GM19452 (cell line): ENCODE data around the gene CCDC117.
"Not testable (repeated sequence)": the region's sequence is repeated elsewhere in the genome, so short reads cannot be mapped to it uniquely, and the experiment has no call there.

Experiments
- ATAC-seq: cut with Tn5 transposase; IDR thresholded peaks from one replicate; pipeline ENCODE4 v1.9.1; 2021; ENCODE audit not compliant: unreplicated experiment

CCDC117 gene

GRCh38 chr22:28772633-28773460 lies at the start of gene CCDC117:
CCDC117 (plus strand) TSS chr22:28772695; CDS start chr22:28772850, 155 bp downstream.
- ATAC-seq = peak; percentile 84

GRCh38 chr22:28728002-28728401 lies 44.5 kb upstream of the CCDC117 start:
- no peak for ATAC-seq

GRCh38 chr22:28728621-28729313 lies 43.7 kb upstream of the CCDC117 start:
- no peak for ATAC-seq

- no peak for ATAC-seq
Measured at GRCh38 chr22:28730179-28730578, 42.3 kb upstream of the CCDC117 start.

GRCh38 chr22:28734393-28734792 lies 38.1 kb upstream of the CCDC117 start:
- no peak for ATAC-seq

GRCh38 chr22:28736301-28737155 lies 36.0 kb upstream of the CCDC117 start:
- ATAC-seq = no peak

- no peak for ATAC-seq
Measured at GRCh38 chr22:28737701-28738100, 34.8 kb upstream of the CCDC117 start.

- not testable (repeated sequence) for ATAC-seq
Measured at GRCh38 chr22:28738876-28739275, 33.6 kb upstream of the CCDC117 start.

GRCh38 chr22:28741200-28741784 lies 31.2 kb upstream of the CCDC117 start:
- ATAC-seq = no peak

GRCh38 chr22:28741785-28742561 lies 30.5 kb upstream of the CCDC117 start, which contains the start of the genes CHEK2 and HSCB:
CHEK2 (minus strand) TSS chr22:28741820; CDS start chr22:28734721, 7,099 bp downstream.
HSCB (plus strand) TSS chr22:28742039; CDS start chr22:28742096, 57 bp downstream.
- ATAC-seq = peak; percentile 88

- no peak for ATAC-seq
Measured at GRCh38 chr22:28742562-28742962, 29.9 kb upstream of the CCDC117 start.

- no peak for ATAC-seq
Measured at GRCh38 chr22:28743852-28744251, 28.6 kb upstream of the CCDC117 start.

- no peak for ATAC-seq
Measured at GRCh38 chr22:28750471-28750881, 22.0 kb upstream of the CCDC117 start.

GRCh38 chr22:28754512-28754911 lies 18.0 kb upstream of the CCDC117 start:
- ATAC-seq = not testable (repeated sequence)

- no peak for ATAC-seq
Measured at GRCh38 chr22:28759861-28760560, 12.5 kb upstream of the CCDC117 start.

- ATAC-seq = no peak
Measured at GRCh38 chr22:28761449-28761755, 11.1 kb upstream of the CCDC117 start.

- not testable (repeated sequence) for ATAC-seq
Measured at GRCh38 chr22:28762000-28762399, 10.5 kb upstream of the CCDC117 start.

- no peak for ATAC-seq
Measured at GRCh38 chr22:28766628-28767027, 5.9 kb upstream of the CCDC117 start.

GRCh38 chr22:28768701-28769393 lies 3.6 kb upstream of the CCDC117 start:
- no peak for ATAC-seq
